ENCODE data around the gene DHDH.

Gene DHDH

GRCh38 chr19:48950159-48950558 lies 16.7 kb downstream of the DHDH start:
- DNase-seq (ENCODE audit: low spot score): no peak

GRCh38 chr19:48950830-48951519 lies 17.5 kb downstream of the DHDH start:
- no peak for DNase-seq (ENCODE audit: low spot score)

- DNase-seq (ENCODE audit: low spot score): no peak
Measured at GRCh38 chr19:48953141-48953540, 19.6 kb downstream of the DHDH start.

- no peak for DNase-seq (ENCODE audit: low spot score)
Measured at GRCh38 chr19:48953990-48954594, 20.6 kb downstream of the DHDH start.

- DNase-seq (ENCODE audit: low spot score): peak; percentile 88
Measured at GRCh38 chr19:48954595-48955307, 21.3 kb downstream of the DHDH start, which contains the start of gene BAX. TSS of gene BAX (plus strand) at chr19:48954875. CDS start at chr19:48954929, 54 bp downstream.

- DNase-seq (ENCODE audit: low spot score): no peak
Measured at GRCh38 chr19:48955308-48955958, 21.9 kb downstream of the DHDH start.

GRCh38 chr19:48958006-48958405 lies 24.5 kb downstream of the DHDH start:
- DNase-seq (ENCODE audit: low spot score): no peak

- no peak for DNase-seq (ENCODE audit: low spot score)
Measured at GRCh38 chr19:48959341-48960239, 26.1 kb downstream of the DHDH start.

- no peak for DNase-seq (ENCODE audit: low spot score)
Measured at GRCh38 chr19:48961051-48961649, 27.7 kb downstream of the DHDH start.

GRCh38 chr19:48961673-48962028 lies 28.2 kb downstream of the DHDH start:
- no peak for DNase-seq (ENCODE audit: low spot score)

GRCh38 chr19:48962029-48962848 lies 28.7 kb downstream of the DHDH start:
- peak; percentile 44 for DNase-seq (ENCODE audit: low spot score)

- no peak for DNase-seq (ENCODE audit: low spot score)
Measured at GRCh38 chr19:48962849-48963165, 29.3 kb downstream of the DHDH start.

GRCh38 chr19:48963371-48964204 lies 30.1 kb downstream of the DHDH start:
- peak; percentile 60 for DNase-seq (ENCODE audit: low spot score)

GRCh38 chr19:48964205-48965039 lies 30.9 kb downstream of the DHDH start:
- DNase-seq (ENCODE audit: low spot score): no peak

GRCh38 chr19:48965040-48965805 lies 31.7 kb downstream of the DHDH start, which contains the start of gene FTL:
TSS of gene FTL (plus strand) at chr19:48965309. CDS start at chr19:48965508, 199 bp downstream.
- DNase-seq (ENCODE audit: low spot score): peak; percentile 92

GRCh38 chr19:48965806-48966540 lies 32.5 kb downstream of the DHDH start:
- peak; percentile 89 for DNase-seq (ENCODE audit: low spot score)

All from CD4-positive, alpha-beta T cell treated with Interleukin-2 at 100 ng/mL for 4 hours (primary cell).